Right lobe of liver (tissue), 6 donors: Measurements from ENCODE around the gene MYO16. TPM values are rescaled to one million over a fixed set of nuclear protein-coding genes. Genes with fewer than 3 reads are reported as not detected.

Source experiments
- ATAC-seq, 4 donors: fragments of 200-7000 bp; cut with Tn5 transposase; one replicate each; pipeline ENCODE4 v1.9.1; 2020; ENCODE audit warnings: mild to moderate bottlenecking in 4 of 4, moderate library complexity in 4 of 4
- DNase-seq, 3 donors: peaks; one replicate each; pipeline ENCODE4 v3.0.0-alpha.2; 2020
- H3K27ac ChIP-seq, 3 donors: fragments of 200-600 bp; one replicate each; pipeline ENCODE4 v1.8.0; 2022
- H3K27me3 ChIP-seq, 2 donors: fragments of 200-600 bp; one replicate each; pipeline ENCODE4 v1.8.0; 2022
- H3K36me3 ChIP-seq, 4 donors: fragments of 200-600 bp; sonication (generic) in 1 of 4; one replicate each; pipeline versions ENCODE4 v1.5.1 to v1.8.0; 2017 to 2022; ENCODE audit warnings: control low read depth in 1 of 4
- H3K4me1 ChIP-seq, 4 donors: fragments of 200-600 bp; sonication (generic) in 1 of 4; one replicate each; pipeline versions ENCODE4 v1.5.1 to v1.8.0; 2017 to 2022; ENCODE audit warnings: control low read depth in 1 of 4
- H3K4me3 ChIP-seq, 3 donors: fragments of 200-600 bp; one replicate each; pipeline ENCODE4 v1.8.0; 2022
- H3K9me3 ChIP-seq, 4 donors: fragments of 200-600 bp; sonication (generic) in 1 of 4; one replicate each; pipeline versions ENCODE4 v1.5.1 to v1.8.0; 2017 to 2022; ENCODE audit warnings: control low read depth in 1 of 4
- CTCF ChIP-seq, 4 donors: fragments of 200-600 bp in 3 of 4; fragments of 450-650 bp in 1 of 4; IDR thresholded peaks; one replicate each; pipeline versions ENCODE4 v1.5.1 to v1.8.0; 2016 to 2022; ENCODE audit warnings: antibody characterized with exemption in 4 of 4, mild to moderate bottlenecking in 2 of 4
- POLR2A ChIP-seq: fragments of 450-650 bp; IDR thresholded peaks from one replicate; pipeline ENCODE4 v1.6.1; 2017; ENCODE audit warnings: antibody characterized with exemption, mild to moderate bottlenecking
- WGBS: methylation state at CpG from one replicate; pipeline ENCODE4 v1.1.6; 2018; ENCODE audit warnings: low coverage, low lambda C conversion rate; ENCODE audit not compliant: insufficient coverage; ENCODE audit errors: missing lambda C conversion rate; 5-methylcytosine and 5-hydroxymethylcytosine counted together
- intact Hi-C, 2 donors: fragments of 100-400 bp; cut with DNase I; formaldehyde crosslinking; loops; one replicate each; pipeline versions ENCODE4 v1.11.2 to v1.14.1; 2022
- total RNA-seq, 6 experiments: library from RNA; depleted of rRNA in 2 of 6; stranded (reverse); fragments of >200 nt in 2 of 6; fragmentation: NEBNext Ultra II Directional in 3 of 6; extraction: Animal tissue kit (Norgen Biotek cat#: 25700) in 3 of 6; gene quantifications; one replicate each; pipeline versions ENCODE4 v1.1.0 to v1.2.4, GENCODE V29; 2016 to 2023
- donor health status: DM: no; HTN: yes; CAD: no.
- donor health status: DM: no; HTN: no; CAD: no.
- donor health status: DM: no; HTN: no; CAD: no.
- donor health status: DM: no; HTN: yes; CAD: no.
- donor health status: DM: no; HTN: yes; CAD: no.

MYO16 gene
- total RNA-seq, 6 experiments from 2014 or later = 0.43 to 2.7 (median 0.93) TPM

DNA sequence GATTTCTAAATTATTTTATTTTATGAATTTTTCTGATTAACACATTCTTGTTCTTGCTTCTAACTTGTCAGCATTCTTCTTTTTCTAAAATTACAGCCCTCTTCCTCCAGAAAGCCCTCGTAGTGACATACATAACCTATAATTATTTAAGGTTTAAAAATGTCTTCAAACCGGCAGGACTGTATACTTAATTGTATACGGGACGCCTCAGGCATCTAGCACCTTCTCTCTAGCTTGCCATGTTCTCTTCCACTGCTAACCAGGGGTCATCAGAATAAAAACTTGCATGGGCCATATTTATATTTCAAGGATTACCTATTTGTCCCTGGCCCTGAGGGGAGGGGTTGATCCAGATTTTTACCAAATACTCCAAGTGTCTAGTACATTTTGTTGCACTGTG is 380.3 kb downstream of the MYO16 start:
- intact Hi-C loops = no loop called here
- TF ChIP-seq CTCF (IDR thresholded peaks at IDR 0.05) = no peak
- no peak for TF ChIP-seq POLR2A
- 92% methylated on average over 3 of the region's 4 CpGs for WGBS
- H3K36me3 ChIP-seq = no peaks in the 10 kb centered on the region
- H3K27ac ChIP-seq = no peak overlapping the region
- ATAC-seq = no peak
- H3K9me3 ChIP-seq = no peaks in the 10 kb centered on the region
- H3K27me3 ChIP-seq = no peaks in the 10 kb centered on the region
- DNase-seq = no peak
- no peak overlapping the region for H3K4me3 ChIP-seq
- no peaks in the 10 kb centered on the region for H3K4me1 ChIP-seq

DNA sequence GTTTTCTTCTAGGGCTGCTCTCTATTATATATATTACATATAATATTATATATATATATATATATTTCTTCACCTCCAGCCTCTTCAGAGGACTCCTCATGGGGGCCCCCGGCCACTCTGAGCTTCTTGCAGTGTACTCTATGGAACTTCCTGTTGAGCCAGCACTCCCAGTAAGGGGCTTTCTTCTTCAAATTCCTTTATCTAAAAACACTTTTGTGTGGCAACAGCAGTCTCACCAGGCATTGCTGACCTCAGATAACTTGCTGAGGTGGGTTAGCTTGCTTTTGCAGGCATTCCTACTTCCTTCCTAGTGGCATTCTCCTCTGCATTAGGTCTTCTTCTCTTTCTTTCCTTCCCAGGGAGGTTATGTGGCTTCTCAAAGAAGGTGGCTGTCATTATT is 381.5 kb downstream of the MYO16 start:
- intact Hi-C loops = no loop called here
- WGBS = 38% methylated on average over 1 of the region's 1 CpG
- no peaks in the 10 kb centered on the region for H3K36me3 ChIP-seq

DNA sequence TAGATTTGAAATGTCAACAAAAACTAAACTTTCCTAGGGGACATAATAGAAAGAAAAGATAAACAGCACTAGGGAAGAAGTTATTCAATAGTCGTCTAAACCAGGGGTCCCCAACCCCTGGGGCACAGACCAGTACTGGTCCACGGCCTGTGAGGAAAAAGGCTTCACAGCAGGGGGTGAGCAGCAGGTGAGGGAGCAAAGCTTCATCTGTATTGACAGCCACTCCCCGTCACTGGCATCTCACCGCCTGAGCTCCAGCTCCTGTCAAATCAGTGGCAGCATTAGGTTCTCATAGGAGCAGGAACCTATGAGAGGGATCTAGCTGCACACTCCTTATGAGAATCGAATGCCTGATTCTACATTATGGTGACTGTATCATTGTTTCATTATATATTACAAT is 382.7 kb downstream of the MYO16 start:
- TF ChIP-seq POLR2A = no peak
- no peak for TF ChIP-seq CTCF (IDR thresholded peaks at IDR 0.05)
- Histone ChIP-seq H3K27me3 (no peaks in the 10 kb centered on the region), H3K36me3 (no peaks in the 10 kb centered on the region), H3K27ac (no peak overlapping the region), H3K9me3 (no peaks in the 10 kb centered on the region), H3K4me1 (no peaks in the 10 kb centered on the region), H3K4me3 (no peak overlapping the region)
- 84% methylated on average over 5 of the region's 5 CpGs for WGBS
- intact Hi-C loops = no loop called here
- DNase-seq (no peak), ATAC-seq (no peak)

More for the DNA sequence above, 381.5 kb downstream of the MYO16 start:
- Histone ChIP-seq H3K27ac (no peak overlapping the region), H3K4me1 (no peaks in the 10 kb centered on the region), H3K4me3 (no peak overlapping the region), H3K9me3 (no peaks in the 10 kb centered on the region), H3K27me3 (no peaks in the 10 kb centered on the region)
- ATAC-seq (no peak), DNase-seq (no peak)
- TF ChIP-seq POLR2A (no peak), CTCF (IDR thresholded peaks at IDR 0.05) (no peak)

- TF ChIP-seq CTCF (IDR thresholded peaks at IDR 0.05) (no peak), POLR2A (no peak)
- WGBS = 80% methylated on average over 3 of the region's 4 CpGs
- Histone ChIP-seq H3K9me3 (no peaks in the 10 kb centered on the region), H3K36me3 (no peaks in the 10 kb centered on the region), H3K4me3 (no peak overlapping the region), H3K27ac (no peak overlapping the region), H3K4me1 (no peaks in the 10 kb centered on the region), H3K27me3 (no peaks in the 10 kb centered on the region)
- intact Hi-C loops = no loop called here
- no peak for ATAC-seq
- no peak for DNase-seq
These were observed 392.1 kb downstream of the MYO16 start for GRCh38 chr13:109021558-109021957.

- WGBS = 92% methylated on average over 1 of the region's 1 CpG
- intact Hi-C loops = no loop called here
- ATAC-seq (no peak), DNase-seq (no peak)
- H3K27me3 ChIP-seq = no peaks in the 10 kb centered on the region
- H3K27ac ChIP-seq = no peak overlapping the region
- no peaks in the 10 kb centered on the region for H3K36me3 ChIP-seq
- no peak overlapping the region for H3K4me3 ChIP-seq
- TF ChIP-seq POLR2A (no peak), CTCF (IDR thresholded peaks at IDR 0.05) (no peak)
- no peaks in the 10 kb centered on the region for H3K4me1 ChIP-seq
- H3K9me3 ChIP-seq = no peaks in the 10 kb centered on the region
These were observed 395.2 kb downstream of the MYO16 start for GRCh38 chr13:109024611-109025010.
